HG02610 (cell line): ENCODE data around the gene TMEM263.
"Not testable (repeated sequence)": the region's sequence is repeated elsewhere in the genome, so short reads cannot be mapped to it uniquely, and the experiment has no call there.

Experiments
- ATAC-seq: cut with Tn5 transposase; IDR thresholded peaks from one replicate; pipeline ENCODE4 v1.9.1; 2021; ENCODE audit warnings: mild to moderate bottlenecking, moderate library complexity; ENCODE audit not compliant: unreplicated experiment

TMEM263 gene

GRCh38 chr12:106955377-106956047 lies at the start of gene TMEM263:
Gene TMEM263, plus strand, starts transcription at chr12:106955907. Its CDS starts 11,210 bp downstream, at chr12:106967117.
- peak; percentile 81 for ATAC-seq

GRCh38 chr12:106906715-106907114 lies 49.0 kb upstream of the TMEM263 start:
- ATAC-seq = no peak

- ATAC-seq = no peak
These were observed 48.3 kb upstream of the TMEM263 start for GRCh38 chr12:106907411-106907810.

DNA sequence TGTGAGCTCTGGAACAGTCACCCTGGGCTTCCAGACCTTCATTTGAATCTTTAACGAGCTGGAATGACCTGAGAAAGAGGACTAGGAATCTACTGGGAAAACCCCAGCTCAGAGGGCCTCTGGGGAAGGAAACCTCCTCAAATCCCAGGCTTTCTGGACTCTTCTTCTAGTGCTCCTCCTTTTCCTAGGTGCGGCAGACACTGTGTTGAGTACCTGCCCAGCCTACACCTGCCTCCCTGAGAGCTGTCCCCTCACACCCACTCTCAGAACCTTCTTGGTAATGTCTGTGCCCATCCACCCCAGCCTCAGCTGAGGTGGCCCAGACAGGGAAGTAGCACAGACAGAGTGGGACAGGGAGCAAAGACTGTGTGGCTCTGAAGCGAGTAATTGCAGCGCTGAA lies 47.9 kb upstream of the TMEM263 start:
- no peak for ATAC-seq

DNA sequence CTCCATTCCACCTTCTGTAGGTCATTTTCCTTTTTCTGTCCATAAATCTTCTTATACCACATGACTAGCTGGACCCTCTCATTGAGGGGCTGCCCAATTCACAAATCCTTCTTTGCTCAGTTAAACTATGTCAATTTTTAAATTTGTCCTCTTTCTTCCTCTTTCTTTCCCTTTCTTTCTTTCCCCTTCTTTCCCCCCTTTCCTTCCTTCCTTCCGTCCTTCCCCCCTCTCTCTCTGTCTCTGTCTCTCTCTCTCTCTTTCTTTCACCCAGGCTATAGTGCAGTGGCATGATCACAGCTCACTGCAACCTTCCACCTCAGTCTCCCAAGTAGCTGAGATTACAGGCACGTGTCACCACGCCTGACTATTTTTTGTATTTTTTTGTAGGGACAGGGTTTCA lies 47.1 kb upstream of the TMEM263 start:
- no peak for ATAC-seq

GRCh38 chr12:106910202-106910601 lies 45.5 kb upstream of the TMEM263 start:
- peak; percentile 66 for ATAC-seq

DNA sequence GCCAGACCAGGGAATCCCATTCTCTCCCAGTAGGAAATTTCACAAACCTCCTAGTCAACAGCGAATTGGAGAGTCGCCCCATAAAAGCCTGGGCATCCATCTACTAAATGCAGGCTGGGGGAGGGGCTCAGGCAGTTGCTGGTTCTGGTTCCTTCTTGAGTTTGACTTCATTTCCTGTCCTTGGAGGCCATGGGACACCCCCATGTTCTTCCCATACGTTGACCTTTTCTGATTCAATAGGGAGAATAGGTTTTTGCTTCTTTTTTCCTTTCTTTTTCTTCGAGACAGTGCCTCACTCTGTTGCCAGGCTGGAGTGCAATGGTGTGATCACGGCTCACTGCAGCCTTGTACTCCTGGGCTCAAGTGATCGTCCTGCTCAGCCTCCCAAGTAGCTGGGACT lies 44.1 kb upstream of the TMEM263 start:
- ATAC-seq = no peak

DNA sequence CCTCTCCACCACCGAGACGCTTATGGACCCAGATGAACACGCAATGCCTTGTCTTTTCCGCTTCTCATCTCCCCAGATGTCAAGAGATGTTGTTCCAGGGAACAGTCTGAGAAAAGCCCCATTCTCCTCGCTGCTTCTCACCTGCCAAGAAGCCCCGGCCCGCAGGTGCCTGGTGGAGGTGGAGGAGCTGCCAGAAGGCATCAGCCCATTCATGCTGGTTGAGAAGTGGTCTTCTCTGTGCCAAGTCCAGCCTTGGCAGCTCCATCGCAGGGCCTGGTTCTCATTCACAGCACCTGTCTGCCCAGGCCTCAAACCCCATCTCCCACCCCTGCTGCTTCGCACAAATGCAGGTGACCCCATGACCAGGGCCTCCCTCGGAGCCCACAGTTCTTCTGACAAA lies 42.3 kb upstream of the TMEM263 start:
- no peak for ATAC-seq

- ATAC-seq = peak; percentile 70
These were observed 40.7 kb upstream of the TMEM263 start for GRCh38 chr12:106914796-106915634.

DNA sequence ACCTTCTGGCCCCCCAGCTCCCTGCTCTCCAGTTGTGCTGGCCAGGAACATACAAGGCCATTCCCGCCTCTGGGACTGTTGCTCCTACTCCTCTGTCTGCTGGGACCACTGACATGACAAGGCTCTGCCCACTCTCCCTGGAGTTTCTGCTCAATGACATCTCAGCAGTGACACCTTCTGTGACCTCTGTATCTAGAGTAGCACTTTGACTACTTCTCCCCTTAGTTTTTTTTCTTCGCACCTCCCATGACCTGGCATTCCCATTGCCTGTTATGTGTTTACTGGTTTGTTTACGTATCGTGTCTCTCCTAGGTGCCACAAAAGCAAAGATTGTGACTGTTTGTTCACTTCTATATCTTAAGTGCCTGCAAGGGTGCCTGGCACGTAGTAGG lies 40.1 kb upstream of the TMEM263 start:
- ATAC-seq = peak; percentile 11

DNA sequence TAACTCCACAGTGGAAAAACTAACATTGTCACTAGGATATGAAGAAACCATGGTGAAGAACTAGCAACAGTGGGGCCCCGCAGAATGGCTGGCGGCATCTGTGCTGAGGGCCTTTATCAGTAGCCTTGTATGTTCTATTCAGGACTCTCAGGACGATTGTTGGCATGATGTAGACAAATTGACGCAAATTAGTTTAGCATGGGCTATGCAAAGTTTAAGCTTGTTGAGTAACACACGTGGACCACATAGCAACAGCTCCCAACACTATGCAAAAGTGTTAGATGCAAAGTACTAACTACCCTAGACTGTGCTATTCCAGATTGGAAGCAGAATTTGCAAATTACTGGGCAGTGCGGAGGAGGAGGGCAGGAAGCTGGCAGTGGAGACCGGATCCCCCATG lies 38.2 kb upstream of the TMEM263 start:
- no peak for ATAC-seq

- ATAC-seq = no peak
These were observed 37.0 kb upstream of the TMEM263 start for GRCh38 chr12:106918746-106919145.

DNA sequence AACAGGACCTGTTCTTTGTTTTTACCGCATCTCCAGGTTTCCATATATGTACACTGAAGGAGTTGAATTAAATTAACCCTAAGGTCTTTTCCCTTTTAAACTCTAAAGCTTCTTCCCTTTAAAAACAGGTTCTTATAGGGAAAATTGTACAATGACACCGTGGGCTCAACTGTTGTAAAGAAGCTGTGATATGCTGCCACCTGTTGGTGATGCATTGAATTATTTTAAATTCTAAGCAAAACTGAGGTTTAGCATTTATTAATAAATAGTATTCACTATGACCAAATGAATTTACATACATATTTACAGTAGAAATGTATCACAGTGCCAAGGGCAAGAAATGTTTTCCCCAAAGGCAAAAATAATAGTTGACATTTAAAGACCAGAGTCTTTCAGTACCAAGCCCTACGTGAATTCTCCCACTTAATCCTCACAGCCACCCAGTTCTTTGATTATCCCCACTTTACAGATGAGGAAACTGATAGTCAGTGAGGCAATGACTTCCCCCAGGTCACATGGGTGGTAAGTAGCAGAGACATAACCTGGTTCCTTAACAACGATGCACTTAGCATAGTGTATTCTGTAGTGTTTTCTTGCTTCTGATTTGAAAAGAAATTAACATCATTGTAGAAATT lies 35.7 kb upstream of the TMEM263 start:
- ATAC-seq = no peak

DNA sequence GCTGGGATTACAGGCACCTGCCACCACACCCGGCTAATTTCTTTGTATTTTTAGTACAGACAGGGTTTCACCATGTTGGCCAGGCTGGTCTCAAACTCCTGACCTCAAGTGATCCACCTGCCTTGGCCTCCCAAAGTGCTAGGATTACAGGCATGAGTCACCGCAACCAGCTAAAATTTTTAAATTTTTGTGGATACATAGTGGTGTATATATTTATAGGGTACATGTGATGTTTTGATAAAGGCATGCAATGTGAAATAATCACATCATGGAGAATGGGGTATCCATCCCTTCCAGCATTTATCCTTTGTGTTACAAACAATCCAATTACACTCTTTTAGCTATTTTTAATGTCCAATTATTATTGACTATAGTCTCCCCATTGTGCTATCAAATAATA lies 33.7 kb upstream of the TMEM263 start:
- ATAC-seq = not testable (repeated sequence)

GRCh38 chr12:106923594-106923993 lies 32.1 kb upstream of the TMEM263 start:
- not testable (repeated sequence) for ATAC-seq

DNA sequence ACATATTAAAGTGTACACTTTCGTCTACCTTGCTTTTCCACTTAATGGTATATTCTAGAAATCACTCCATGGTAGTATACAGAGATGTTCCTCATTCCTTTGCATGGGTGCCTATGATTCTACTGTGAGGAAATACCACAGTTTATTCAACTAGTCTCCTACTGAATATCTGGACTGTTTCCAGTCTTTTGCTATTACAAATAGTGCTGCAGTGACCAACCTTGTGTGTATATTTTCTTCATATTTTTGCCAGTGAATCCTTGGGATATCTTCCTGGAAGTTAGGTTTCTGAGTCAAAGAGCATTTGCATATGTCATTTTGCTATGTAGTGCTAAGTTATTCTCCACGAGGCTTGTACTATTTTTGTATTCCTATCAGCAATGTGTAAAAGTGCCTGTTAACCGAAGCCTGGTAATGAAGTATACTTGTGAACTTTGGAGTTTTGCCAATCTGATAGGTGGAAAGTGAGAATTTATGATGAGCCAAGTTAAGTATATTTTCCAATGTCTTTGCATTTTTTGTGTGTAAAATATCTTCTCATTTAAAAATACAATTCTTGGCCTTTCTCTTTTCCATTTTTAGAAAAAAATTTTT lies 31.3 kb upstream of the TMEM263 start:
- no peak for ATAC-seq

GRCh38 chr12:106926657-106927056 lies 29.1 kb upstream of the TMEM263 start:
- no peak for ATAC-seq

DNA sequence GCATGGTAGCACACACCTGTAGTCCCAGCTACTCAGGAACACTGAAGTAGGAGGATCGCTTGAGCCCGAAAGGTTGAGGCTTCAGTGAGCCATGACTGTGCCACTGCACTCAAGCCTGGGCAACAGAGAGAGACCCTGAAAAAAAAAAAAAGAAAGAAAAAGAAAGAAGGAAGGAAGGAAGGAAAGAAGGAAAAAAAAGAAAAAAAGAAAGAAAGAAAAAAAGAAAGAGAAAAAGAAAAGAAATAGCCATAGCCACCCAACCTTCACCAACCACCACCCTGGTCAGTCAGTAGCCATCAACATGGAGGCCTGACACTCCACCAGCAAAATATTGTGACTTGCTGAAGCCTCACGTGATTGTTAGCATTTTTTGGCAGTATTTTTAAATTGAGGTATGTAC lies 21.4 kb upstream of the TMEM263 start:
- ATAC-seq = no peak

DNA sequence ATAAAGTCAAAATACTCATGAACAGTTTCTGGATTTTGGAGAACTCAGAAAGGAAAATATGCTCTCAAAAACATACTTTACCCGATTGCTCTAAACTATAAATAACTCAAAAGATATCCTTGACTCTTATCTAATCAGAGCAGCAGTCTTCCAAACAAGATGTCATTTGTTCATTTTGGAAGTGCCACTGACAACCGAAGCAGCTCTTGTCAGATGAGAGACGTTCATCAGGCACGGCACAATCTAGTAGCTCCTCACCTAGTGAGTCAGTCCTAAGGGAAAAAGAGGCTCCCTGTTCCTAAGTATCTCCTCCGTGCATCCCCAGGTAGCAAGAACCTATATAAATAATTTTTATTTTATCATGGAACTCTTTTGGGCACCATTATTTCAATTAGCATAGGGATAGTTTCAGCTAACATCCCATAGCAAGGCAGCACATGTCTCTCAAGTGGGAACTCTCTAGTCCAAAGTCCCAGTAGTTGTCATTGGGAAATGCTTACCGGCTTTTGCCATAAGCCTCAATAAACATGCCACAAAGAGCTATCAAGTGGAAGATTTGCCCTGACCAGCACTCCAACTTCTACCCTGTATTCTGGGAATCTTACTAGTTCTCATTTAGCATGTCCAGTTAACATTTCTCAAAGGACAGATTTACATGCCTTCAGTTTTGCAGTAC lies 14.1 kb upstream of the TMEM263 start:
- ATAC-seq = no peak

DNA sequence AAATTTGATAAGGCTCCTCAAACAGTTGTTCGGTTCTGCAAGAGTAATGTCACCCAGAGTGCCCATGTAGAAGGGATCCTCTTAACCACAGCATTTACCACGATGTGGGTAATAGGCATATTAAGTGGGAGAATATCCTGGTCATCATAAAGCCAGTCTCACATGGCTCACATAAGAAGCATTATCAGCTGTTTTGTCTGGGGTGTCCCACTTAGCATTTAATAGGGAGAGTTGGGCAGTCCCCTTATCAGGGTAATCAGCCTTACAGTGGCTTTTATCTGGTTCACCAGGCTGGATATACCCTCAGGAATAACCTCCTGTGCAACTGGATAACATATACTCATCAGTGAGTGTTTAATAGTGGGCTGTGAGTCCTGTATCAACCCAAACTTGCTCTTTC lies 12.9 kb upstream of the TMEM263 start:
- no peak for ATAC-seq

- ATAC-seq = no peak
These were observed 10.4 kb upstream of the TMEM263 start for GRCh38 chr12:106945261-106945851.
